ENCODE results near the gene ERAP2.

GRCh38 chr5:96968074-96968473 is 91.8 kb downstream of the ERAP2 start:
- TF ChIP-seq CTCF (IDR thresholded peaks at IDR 0.05) (no peak), EP300 (IDR thresholded peaks at IDR 0.05) (no peak), POLR2AphosphoS5 (IDR thresholded peaks at IDR 0.05) (no peak)
